GM19351 (cell line): ENCODE measurements around the gene PRKAR1B.

ENCODE experiments used
- ATAC-seq: cut with Tn5 transposase; IDR thresholded peaks from one replicate; pipeline ENCODE4 v1.9.1; 2021; ENCODE audit warnings: mild to moderate bottlenecking, moderate library complexity; ENCODE audit not compliant: unreplicated experiment

Gene PRKAR1B

GRCh38 chr7:575425-576366, 151.4 kb downstream of the PRKAR1B start:
- ATAC-seq = no peak

GRCh38 chr7:574661-575395, 152.3 kb downstream of the PRKAR1B start:
- no peak for ATAC-seq

DNA sequence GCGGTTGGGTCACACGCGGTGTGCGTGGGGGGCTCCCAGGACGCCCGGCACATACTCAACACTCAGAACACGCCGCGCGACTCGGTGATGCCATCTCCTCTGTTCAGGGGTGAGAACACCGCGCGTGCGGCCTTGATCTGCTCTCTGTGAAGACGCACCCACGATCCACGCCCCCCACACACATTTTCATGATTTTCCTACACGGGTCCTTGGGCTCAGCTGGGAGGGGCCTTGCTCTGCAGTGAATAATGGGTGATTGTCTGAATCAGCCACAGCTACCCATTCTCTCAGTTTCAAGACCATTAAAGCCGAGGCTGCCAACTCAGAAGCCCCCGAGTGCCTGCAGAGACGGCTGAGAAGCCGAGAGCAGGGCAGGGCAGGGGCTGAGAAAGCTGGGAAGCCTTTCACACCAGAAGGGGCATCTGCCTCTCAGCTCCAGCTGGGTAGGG, 153.1 kb downstream of the PRKAR1B start:
- no peak for ATAC-seq

DNA sequence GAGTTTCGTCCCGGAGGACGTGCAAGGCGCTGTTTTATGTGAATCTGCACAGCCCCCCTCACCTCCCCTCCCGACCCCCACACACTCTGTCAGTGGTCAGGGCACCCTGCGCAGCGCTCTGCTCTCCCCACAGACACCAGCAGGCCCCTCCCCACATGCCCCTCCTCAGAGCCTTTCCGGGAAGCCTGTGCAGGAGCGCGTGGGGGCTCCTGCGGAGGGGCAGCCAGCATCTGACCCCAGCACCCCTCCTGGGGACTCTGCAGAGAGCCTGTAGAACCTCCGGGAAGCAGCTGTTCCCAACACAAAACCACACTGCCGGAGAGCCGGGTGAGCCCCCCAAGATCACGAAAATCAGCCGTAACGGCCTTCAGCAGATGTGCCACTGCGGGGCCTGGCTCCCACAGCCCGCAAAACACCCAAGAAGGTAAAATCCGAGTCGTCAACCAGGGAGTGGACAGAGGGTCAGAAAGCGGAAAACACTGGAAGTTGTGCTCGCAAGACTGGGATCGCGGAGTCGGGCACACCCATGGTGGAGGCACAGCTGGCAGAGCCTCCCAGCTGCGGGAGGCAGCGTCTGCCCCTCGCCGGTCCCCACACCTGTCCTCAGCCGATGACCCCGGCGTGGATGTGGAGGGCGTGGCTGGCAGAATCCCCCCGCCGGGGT, 153.7 kb downstream of the PRKAR1B start:
- no peak for ATAC-seq

- ATAC-seq = no peak
These were observed 154.4 kb downstream of the PRKAR1B start for GRCh38 chr7:572416-573268.

GRCh38 chr7:571718-572415, 155.2 kb downstream of the PRKAR1B start:
- no peak for ATAC-seq

DNA sequence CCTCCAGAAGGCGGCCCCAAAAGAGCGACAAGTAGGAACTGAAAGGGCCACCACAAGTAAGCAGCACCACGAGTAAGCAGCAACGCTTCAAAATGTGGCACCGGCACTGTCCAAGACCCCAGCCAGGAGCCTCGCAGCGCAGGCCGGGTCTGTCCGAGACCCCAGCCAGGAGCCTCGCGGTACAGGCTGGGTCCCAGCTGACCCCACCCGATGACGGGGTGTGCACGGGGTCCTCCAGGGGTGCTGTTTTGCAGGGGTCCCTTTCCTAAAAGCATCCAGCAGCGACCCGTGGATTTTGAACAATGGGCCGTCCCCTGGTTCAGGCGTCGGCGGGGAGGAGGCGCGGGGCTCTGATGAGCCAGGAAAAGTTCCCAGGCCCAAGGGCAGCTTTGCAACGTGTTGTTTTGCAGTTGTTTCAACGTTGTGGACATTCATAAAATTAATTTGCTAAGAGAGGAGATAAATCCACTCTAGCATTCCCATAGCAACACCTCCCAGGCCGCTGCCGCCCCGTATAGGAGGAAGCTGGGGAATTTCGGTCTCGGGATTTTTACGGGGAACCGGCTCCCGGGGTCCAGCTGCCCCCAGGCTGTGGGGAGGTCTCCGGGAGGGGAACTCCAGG, 155.9 kb downstream of the PRKAR1B start:
- no peak for ATAC-seq

DNA sequence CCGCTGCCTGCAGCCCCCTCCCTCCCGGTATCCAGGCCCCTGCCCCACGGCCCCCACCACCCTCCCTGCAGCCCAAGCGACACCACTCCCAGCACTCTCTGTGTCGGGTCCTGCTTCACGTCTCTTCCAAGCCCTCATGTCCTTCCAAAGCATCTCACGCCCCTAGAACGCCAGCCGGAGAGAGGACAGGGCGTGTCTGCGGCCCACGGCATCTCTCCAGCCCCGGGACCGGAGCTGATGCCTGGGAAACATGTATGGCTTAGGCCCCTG, 156.3 kb downstream of the PRKAR1B start:
- ATAC-seq = no peak

DNA sequence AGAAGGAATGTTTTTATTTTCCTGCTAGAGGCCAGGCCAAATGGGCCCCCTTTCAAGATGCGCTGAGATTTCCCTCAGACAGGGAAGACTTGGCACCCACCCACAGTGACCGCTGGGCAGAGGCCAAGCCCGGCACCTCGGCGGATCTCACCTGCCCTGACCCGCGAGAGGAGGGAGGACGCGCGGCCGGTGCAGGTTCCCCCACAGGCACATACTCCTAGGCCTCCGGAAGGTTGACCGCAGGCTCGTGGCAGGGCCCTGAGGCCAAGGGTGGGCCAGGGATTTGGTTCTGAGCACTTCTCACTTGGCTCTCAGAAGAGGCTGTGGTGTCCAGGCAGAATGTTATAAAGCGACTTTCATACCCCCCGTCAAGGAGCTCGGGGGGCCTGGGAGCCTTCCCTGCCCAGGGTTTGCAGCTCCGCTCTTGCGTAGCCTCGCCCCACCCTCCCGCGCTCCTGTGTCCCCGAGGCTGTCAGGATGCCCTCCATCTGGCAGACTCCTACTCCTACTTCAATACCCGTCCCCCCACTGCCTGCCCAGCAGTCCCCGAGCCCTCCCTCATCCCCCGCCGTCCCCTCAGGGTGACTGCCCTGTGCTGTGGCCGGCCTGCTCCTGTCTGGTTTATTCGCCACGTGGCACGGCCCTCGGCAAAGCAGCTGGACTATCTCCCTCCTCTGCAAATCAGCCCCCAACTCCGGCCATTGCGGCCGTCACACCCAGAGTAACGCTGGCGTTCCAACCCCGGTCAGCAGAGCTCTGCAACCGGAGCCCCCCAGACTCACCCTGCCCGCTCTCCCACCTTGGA, 156.9 kb downstream of the PRKAR1B start:
- ATAC-seq = no peak

DNA sequence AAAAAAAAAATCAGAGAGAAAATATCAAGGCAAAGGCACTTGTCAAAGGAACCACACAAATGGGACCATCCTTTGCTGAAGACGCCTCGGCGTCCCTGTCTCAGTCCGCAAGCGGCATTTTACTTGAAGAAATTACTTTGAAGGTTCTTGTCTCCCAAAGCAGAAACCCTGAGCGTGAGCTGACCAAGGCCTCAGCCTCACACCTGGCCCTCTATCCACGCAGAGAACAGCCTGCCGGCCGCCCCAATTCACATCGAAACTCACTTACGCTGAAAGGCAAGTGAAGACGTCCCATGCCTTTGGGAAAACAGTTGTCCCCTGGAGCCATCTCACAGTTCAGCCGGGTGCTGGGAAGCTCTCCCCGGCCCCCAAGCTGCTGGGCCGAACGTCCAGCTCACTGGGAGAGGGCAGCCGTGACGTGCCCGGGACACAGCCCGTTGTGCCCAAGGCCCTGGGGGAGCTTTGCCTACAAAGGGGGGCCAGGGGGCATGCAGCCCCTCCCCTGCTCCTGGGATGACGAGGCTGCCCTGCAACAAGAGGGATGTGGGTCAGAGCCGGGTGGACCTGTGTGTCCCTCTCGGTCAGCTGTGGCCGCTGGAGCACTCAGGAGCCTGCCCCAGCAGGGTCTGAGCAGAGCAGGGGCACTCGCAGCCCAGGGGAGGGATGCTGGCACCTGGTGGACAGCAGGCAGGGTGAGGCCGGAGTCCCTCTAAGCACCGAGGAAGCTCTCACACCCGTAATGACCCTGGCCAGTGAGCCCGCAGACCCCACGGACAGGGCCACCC, 157.8 kb downstream of the PRKAR1B start:
- ATAC-seq = no peak

GRCh38 chr7:568031-568951, 158.8 kb downstream of the PRKAR1B start:
- ATAC-seq = no peak

GRCh38 chr7:567305-567883, 159.7 kb downstream of the PRKAR1B start:
- no peak for ATAC-seq

- no peak for ATAC-seq
These were observed 161.0 kb downstream of the PRKAR1B start for GRCh38 chr7:566100-566499.

DNA sequence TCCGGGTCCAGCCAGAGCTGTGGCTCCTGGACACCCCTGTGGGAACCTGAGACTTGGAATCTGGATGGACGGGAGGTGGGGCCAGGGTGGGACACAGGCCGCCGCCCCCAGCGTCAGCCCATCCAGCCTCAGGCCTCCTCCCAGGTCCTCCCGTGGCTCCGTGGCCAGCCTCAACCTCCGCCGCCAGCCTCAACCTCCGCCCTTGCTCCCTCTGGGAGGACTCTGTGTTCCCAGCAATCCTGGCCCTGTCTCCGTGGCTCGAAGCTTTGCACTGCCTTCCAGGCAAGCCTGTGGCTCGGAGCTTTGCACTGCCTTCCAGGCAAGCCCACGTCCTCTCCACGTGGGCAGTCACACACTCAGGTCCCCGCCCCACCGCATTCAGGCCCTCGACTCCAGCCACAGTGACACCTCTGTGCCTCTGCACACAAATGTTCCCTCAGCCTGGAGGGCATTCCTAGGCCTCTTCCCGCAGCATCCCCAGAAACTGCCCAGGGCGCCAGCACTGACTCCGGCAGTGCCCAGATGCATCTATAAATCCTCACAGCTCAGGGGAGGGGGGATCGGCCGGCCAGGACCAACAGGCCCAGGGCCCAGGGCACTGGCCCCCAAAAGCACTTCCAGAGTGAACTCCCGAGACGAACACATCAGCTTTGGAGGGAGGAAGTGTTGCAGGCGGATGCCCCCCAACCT, 162.8 kb downstream of the PRKAR1B start:
- ATAC-seq = no peak

DNA sequence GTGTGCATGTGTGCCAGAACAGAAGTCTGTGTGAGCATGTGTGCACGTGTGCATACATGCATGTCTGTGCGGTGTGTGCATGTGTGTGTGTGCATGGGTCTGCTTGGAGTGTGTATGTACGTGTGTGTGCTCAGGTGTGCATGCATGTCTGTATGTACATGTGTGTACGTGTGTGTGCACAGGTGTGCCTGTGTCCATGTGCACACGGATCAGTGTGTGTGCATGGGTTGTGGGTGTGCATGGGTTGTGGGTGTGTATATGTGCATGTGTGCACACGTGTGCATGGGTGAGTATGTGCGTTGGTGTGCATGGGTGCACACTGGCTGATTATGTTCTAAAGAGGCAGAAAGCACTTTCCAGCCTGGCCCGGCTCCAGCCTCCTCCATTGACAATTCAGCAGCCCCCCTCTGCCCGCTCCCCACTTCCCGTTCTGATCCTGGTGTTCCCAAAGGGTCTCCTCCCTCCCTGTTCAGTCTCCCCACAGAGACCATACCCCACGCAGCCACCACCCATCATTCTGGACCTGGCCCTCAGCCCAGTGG, 163.4 kb downstream of the PRKAR1B start:
- ATAC-seq = no peak
